OCI-LY7 (cell line): Measurements from ENCODE around the gene RRP9. TPM values are rescaled to one million over a fixed set of nuclear protein-coding genes. Genes with fewer than 3 reads are reported as not detected.

Source experiments
- BruUV-seq: library from RNA; stranded (reverse); fragments of 400-500 nt; replicated peaks from 2 replicates; lab custom pipeline; 2021; lab: Mats Ljungman, UMichigan
- CTCF ChIA-PET: fragments of 300-600 bp; sonication (Branson Sonifier 250); formaldehyde crosslinking; loops from one replicate; lab custom pipeline; 2022; ENCODE audit warnings: antibody characterized with exemption; ENCODE audit not compliant: unreplicated experiment; lab: Charles Lee
- POLR2A ChIA-PET: fragments of 300-600 bp; sonication (Branson Sonifier 250); formaldehyde crosslinking; loops from one replicate; lab custom pipeline; 2022; ENCODE audit warnings: antibody characterized with exemption; lab: Charles Lee
- DNase-seq: peaks from one replicate; pipeline ENCODE4 v3.0.0-alpha.2; 2015; ENCODE audit warnings: low spot score
- H2AFZ ChIP-seq: fragments of 200-600 bp; sonication (generic), shearing (Covaris generic); 2 replicates; pipeline ENCODE4 v1.6.1; 2014; ENCODE audit warnings: mild to moderate bottlenecking, antibody characterized with exemption, low read length, moderate library complexity
- H3K27ac ChIP-seq: fragments of 200-600 bp; sonication (generic); 2 replicates; pipeline ENCODE4 v1.5.1; 2014; ENCODE audit warnings: mixed run types, low read depth, mild to moderate bottlenecking, moderate library complexity, low read length, inconsistent platforms; ENCODE audit not compliant: poor library complexity, severe bottlenecking
- H3K36me3 ChIP-seq: fragments of 200-600 bp; sonication (generic); 2 replicates; pipeline ENCODE4 v1.6.1; 2014; ENCODE audit warnings: mild to moderate bottlenecking, antibody characterized with exemption, low read length, moderate library complexity, mixed read lengths; ENCODE audit not compliant: insufficient read depth
- H3K4me1 ChIP-seq: fragments of 200-600 bp; sonication (generic); 2 replicates; pipeline ENCODE4 v1.5.1; 2014; ENCODE audit warnings: mild to moderate bottlenecking, low read length; ENCODE audit not compliant: insufficient read depth, poor library complexity, severe bottlenecking
- H3K4me2 ChIP-seq: fragments of 200-600 bp; sonication (generic); 2 replicates; pipeline ENCODE4 v1.6.1; 2014; ENCODE audit warnings: mild to moderate bottlenecking, low read length
- H3K4me3 ChIP-seq: fragments of 200-600 bp; sonication (generic); 2 replicates; pipeline ENCODE4 v1.5.1; 2014; ENCODE audit warnings: mild to moderate bottlenecking, low read depth, low read length; ENCODE audit not compliant: poor library complexity, severe bottlenecking
- H3K79me2 ChIP-seq: fragments of 200-600 bp; sonication (generic); 2 replicates; pipeline ENCODE4 v1.6.1; 2016; ENCODE audit warnings: low read depth, mild to moderate bottlenecking, low read length, moderate library complexity, mixed read lengths; ENCODE audit not compliant: insufficient read depth
- H3K9me2 ChIP-seq: fragments of 200-600 bp; sonication (generic); 2 replicates; pipeline ENCODE4 v1.6.1; 2016; ENCODE audit warnings: mild to moderate bottlenecking, low read length, mixed read lengths; ENCODE audit not compliant: insufficient read depth
- H3K9me3 ChIP-seq: fragments of 200-600 bp; sonication (generic); 2 replicates; pipeline ENCODE4 v1.6.1; 2014; ENCODE audit warnings: mild to moderate bottlenecking, mixed run types, low read length, mixed read lengths
- H4K20me1 ChIP-seq: fragments of 200-600 bp; sonication (generic); 2 replicates; pipeline ENCODE4 v1.6.1; 2014; ENCODE audit warnings: mild to moderate bottlenecking, antibody characterized with exemption, low read length, moderate library complexity, mixed read lengths; ENCODE audit not compliant: insufficient read depth
- EZH2phosphoT487 ChIP-seq: fragments of 200-600 bp; sonication (generic); IDR thresholded peaks from 2 replicates; pipeline ENCODE4 v1.6.1; 2018; ENCODE audit warnings: low read depth, borderline replicate concordance, mild to moderate bottlenecking, mixed run types, antibody characterized with exemption, low read length, moderate library complexity, mixed read lengths
- intact Hi-C: fragments of 100-400 bp; cut with micrococcal nuclease; formaldehyde crosslinking; loops from one replicate; pipeline ENCODE4 v1.10.0; 2022; ENCODE audit not compliant: unreplicated experiment
- total RNA-seq, 2 experiments: library from RNA; depleted of rRNA in 1 of 2; stranded (reverse); fragments of >200 nt in 1 of 2; shearing (Covaris generic) in 1 of 2; gene quantifications; 2 replicates each; pipeline ENCODE4 v1.2.3, GENCODE V29; 2014 to 2022
- TF ChIP-seq, protein P1 (sequence below): fragments of 200-600 bp; sonication (generic); conservative IDR thresholded peaks from 2 replicates; pipeline ENCODE4 v1.5.1; 2014; ENCODE audit warnings: mild to moderate bottlenecking, antibody characterized with exemption, low read length, moderate library complexity, mixed read lengths

The RRP9 gene
- total RNA-seq, 2 experiments from 2014 or later, result 34.4 to 41.1 TPM

GRCh38 chr3:51932471-51933370 lies 9.0 kb downstream of the RRP9 start:
- no TSS peak for BruUV-seq
- TF ChIP-seq EZH2phosphoT487, result no peak
- TF ChIP-seq, protein P1, sequence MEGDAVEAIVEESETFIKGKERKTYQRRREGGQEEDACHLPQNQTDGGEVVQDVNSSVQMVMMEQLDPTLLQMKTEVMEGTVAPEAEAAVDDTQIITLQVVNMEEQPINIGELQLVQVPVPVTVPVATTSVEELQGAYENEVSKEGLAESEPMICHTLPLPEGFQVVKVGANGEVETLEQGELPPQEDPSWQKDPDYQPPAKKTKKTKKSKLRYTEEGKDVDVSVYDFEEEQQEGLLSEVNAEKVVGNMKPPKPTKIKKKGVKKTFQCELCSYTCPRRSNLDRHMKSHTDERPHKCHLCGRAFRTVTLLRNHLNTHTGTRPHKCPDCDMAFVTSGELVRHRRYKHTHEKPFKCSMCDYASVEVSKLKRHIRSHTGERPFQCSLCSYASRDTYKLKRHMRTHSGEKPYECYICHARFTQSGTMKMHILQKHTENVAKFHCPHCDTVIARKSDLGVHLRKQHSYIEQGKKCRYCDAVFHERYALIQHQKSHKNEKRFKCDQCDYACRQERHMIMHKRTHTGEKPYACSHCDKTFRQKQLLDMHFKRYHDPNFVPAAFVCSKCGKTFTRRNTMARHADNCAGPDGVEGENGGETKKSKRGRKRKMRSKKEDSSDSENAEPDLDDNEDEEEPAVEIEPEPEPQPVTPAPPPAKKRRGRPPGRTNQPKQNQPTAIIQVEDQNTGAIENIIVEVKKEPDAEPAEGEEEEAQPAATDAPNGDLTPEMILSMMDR, result no peak
- no peak overlapping the region for H2AFZ ChIP-seq
- no peaks in the 10 kb centered on the region for H3K79me2 ChIP-seq
- H3K4me1 ChIP-seq, result no peaks in the 10 kb centered on the region
- DNase-seq, result no peak
- no peaks in the 10 kb centered on the region for H3K9me3 ChIP-seq
- intact Hi-C loops, result no loop called here
- CTCF ChIA-PET, result no interaction called here
- H3K4me3 ChIP-seq, result no peak overlapping the region
- no peaks in the 10 kb centered on the region for H4K20me1 ChIP-seq
- no peak overlapping the region for H3K27ac ChIP-seq
- H3K9me2 ChIP-seq, result no peaks in the 10 kb centered on the region
- H3K36me3 ChIP-seq, result peaks cover 65% of the 10 kb centered on the region
- POLR2A ChIA-PET, result no interaction called here
- no peak overlapping the region for H3K4me2 ChIP-seq

GRCh38 chr3:51931756-51932155 lies 9.9 kb downstream of the RRP9 start:
- BruUV-seq, result no TSS peak
- no peaks in the 10 kb centered on the region for H4K20me1 ChIP-seq
- ChIA-PET CTCF (no interaction called here), POLR2A (no interaction called here)
- intact Hi-C loops, result no loop called here
- H3K79me2 ChIP-seq, result no peaks in the 10 kb centered on the region
- peaks cover 56% of the 10 kb centered on the region for H3K36me3 ChIP-seq
- H3K9me2 ChIP-seq, result no peaks in the 10 kb centered on the region
- H3K27ac ChIP-seq, result no peak overlapping the region
- no peaks in the 10 kb centered on the region for H3K9me3 ChIP-seq
- no peak for TF ChIP-seq EZH2phosphoT487
- TF ChIP-seq, protein P1, result no peak
- no peak for DNase-seq
- no peak overlapping the region for H3K4me3 ChIP-seq
- no peak overlapping the region for H2AFZ ChIP-seq
- H3K4me2 ChIP-seq, result no peak overlapping the region
- no peaks in the 10 kb centered on the region for H3K4me1 ChIP-seq

DNA sequence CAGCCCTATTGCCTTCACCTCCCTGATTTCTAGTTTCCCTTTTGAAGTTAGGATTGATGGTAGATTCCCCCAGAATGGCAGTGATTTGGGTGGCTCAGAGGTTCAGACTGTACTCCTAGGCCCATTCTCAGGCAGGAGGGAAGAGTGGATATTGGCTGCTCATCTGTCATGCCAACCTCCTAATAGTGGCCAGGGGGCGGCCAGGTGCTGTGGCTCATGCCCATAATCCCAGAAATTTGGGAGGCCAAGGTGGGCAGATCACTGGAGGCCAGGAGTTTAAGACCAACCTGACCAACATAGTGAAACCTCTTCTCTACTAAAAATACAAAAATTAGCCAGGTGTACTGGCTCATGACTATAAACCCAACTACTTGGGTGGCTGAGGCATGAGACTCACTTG lies 11.3 kb downstream of the RRP9 start:
- Histone ChIP-seq H3K4me2 (no peak overlapping the region), H3K4me3 (no peak overlapping the region), H3K27ac (no peak overlapping the region), H3K4me1 (no peaks in the 10 kb centered on the region), H3K79me2 (no peaks in the 10 kb centered on the region), H2AFZ (no peak overlapping the region), H3K9me2 (no peaks in the 10 kb centered on the region), H3K9me3 (no peaks in the 10 kb centered on the region), H4K20me1 (no peaks in the 10 kb centered on the region), H3K36me3 (peaks cover 44% of the 10 kb centered on the region)
- no peak for TF ChIP-seq EZH2phosphoT487
- TF ChIP-seq, protein P1, result no peak
- intact Hi-C loops, result no loop called here
- no TSS peak for BruUV-seq
- DNase-seq, result no peak
- ChIA-PET POLR2A (no interaction called here), CTCF (no interaction called here)
